KMS-11 (cell line): ENCODE results near the gene ASPM.

Experiments used
- H2AFZ ChIP-seq: fragments of 200-600 bp; sonication (generic); 2 replicates; pipeline ENCODE4 v1.6.1; 2016; ENCODE audit warnings: antibody characterized with exemption, mixed run types, low read depth
- H3K27ac ChIP-seq: fragments of 200-600 bp; sonication (generic); 2 replicates; pipeline ENCODE4 v1.6.1; 2016; ENCODE audit warnings: mild to moderate bottlenecking, mixed run types
- H3K27me3 ChIP-seq: fragments of 200-600 bp; sonication (generic); 2 replicates; pipeline ENCODE4 v1.6.1; 2017; ENCODE audit warnings: mild to moderate bottlenecking, low read depth, mixed run types, moderate library complexity; ENCODE audit not compliant: insufficient read depth
- H3K36me3 ChIP-seq: fragments of 200-600 bp; sonication (generic); 2 replicates; pipeline ENCODE4 v1.6.1; 2017; ENCODE audit warnings: mild to moderate bottlenecking, mixed run types; ENCODE audit not compliant: insufficient read depth
- H3K4me1 ChIP-seq: fragments of 200-600 bp; sonication (generic); 2 replicates; pipeline ENCODE4 v1.6.1; 2016; ENCODE audit warnings: mild to moderate bottlenecking, low read depth, mixed run types; ENCODE audit not compliant: poor library complexity, severe bottlenecking
- H3K4me2 ChIP-seq: fragments of 200-600 bp; sonication (generic); 2 replicates; pipeline ENCODE4 v1.7.0; 2016; ENCODE audit warnings: mild to moderate bottlenecking, mixed run types
- H3K4me3 ChIP-seq: fragments of 200-600 bp; sonication (generic); IDR thresholded peaks from 2 replicates; pipeline ENCODE4 v1.6.1; 2017; ENCODE audit warnings: low read depth, low read length, mixed read lengths; ENCODE audit not compliant: insufficient read depth
- H3K79me2 ChIP-seq: fragments of 200-600 bp; sonication (generic); 2 replicates; pipeline ENCODE4 v1.6.1; 2016; ENCODE audit warnings: low read depth, mixed run types; ENCODE audit not compliant: insufficient read depth
- H3K9ac ChIP-seq: fragments of 200-600 bp; sonication (generic); 2 replicates; pipeline ENCODE4 v1.6.1; 2016; ENCODE audit warnings: mild to moderate bottlenecking, mixed run types
- H4K20me1 ChIP-seq: fragments of 200-600 bp; sonication (generic); 2 replicates; pipeline ENCODE4 v1.6.1; 2016; ENCODE audit warnings: mild to moderate bottlenecking, mixed run types; ENCODE audit not compliant: insufficient read depth
- CTCF ChIP-seq: fragments of 200-600 bp; sonication (generic); conservative IDR thresholded peaks from 2 replicates; pipeline ENCODE4 v1.6.1; 2017; ENCODE audit warnings: low read depth, mild to moderate bottlenecking, antibody characterized with exemption, low read length, moderate library complexity, mixed read lengths

ASPM gene

GRCh38 chr1:197183195-197183748 lies 36.8 kb upstream of the ASPM start:
- H3K4me3 ChIP-seq: no peak overlapping the region
- H3K36me3 ChIP-seq: no peaks in the 10 kb centered on the region; the same call in 1 of the 2 replicates
- no peak overlapping the region for H3K9ac ChIP-seq
- H4K20me1 ChIP-seq: no peaks in the 10 kb centered on the region
- TF ChIP-seq CTCF: no peak
- H3K4me2 ChIP-seq: no peak overlapping the region
- no peaks in the 10 kb centered on the region for H3K27me3 ChIP-seq
- no peaks in the 10 kb centered on the region for H3K79me2 ChIP-seq
- H3K27ac ChIP-seq: no peak overlapping the region
- H2AFZ ChIP-seq: no peak overlapping the region
- peaks cover 11% of the 10 kb centered on the region for H3K4me1 ChIP-seq

GRCh38 chr1:197182716-197183115 lies 36.2 kb upstream of the ASPM start:
- Histone ChIP-seq H3K27ac (no peak overlapping the region), H3K79me2 (no peaks in the 10 kb centered on the region), H3K27me3 (no peaks in the 10 kb centered on the region), H3K36me3 (no peaks in the 10 kb centered on the region), H3K4me2 (no peak overlapping the region), H3K4me1 (peaks cover 11% of the 10 kb centered on the region), H4K20me1 (no peaks in the 10 kb centered on the region), H3K9ac (no peak overlapping the region), H3K4me3 (no peak overlapping the region), H2AFZ (no peak overlapping the region)
- TF ChIP-seq CTCF: no peak

GRCh38 chr1:197181982-197182381 lies 35.5 kb upstream of the ASPM start:
- no peak overlapping the region for H3K27ac ChIP-seq
- H2AFZ ChIP-seq: no peak overlapping the region
- H3K9ac ChIP-seq: no peak overlapping the region
- no peaks in the 10 kb centered on the region for H4K20me1 ChIP-seq
- peaks cover 11% of the 10 kb centered on the region for H3K4me1 ChIP-seq
- no peak for TF ChIP-seq CTCF
- no peak overlapping the region for H3K4me3 ChIP-seq
- no peak overlapping the region for H3K4me2 ChIP-seq
- no peaks in the 10 kb centered on the region for H3K36me3 ChIP-seq
- no peaks in the 10 kb centered on the region for H3K27me3 ChIP-seq
- no peaks in the 10 kb centered on the region for H3K79me2 ChIP-seq

GRCh38 chr1:197180252-197180878 lies 33.9 kb upstream of the ASPM start:
- peak; percentile 85 for TF ChIP-seq CTCF
- no peaks in the 10 kb centered on the region for H4K20me1 ChIP-seq
- H3K4me1 ChIP-seq: peaks cover 11% of the 10 kb centered on the region
- no peak overlapping the region for H3K9ac ChIP-seq
- no peaks in the 10 kb centered on the region for H3K27me3 ChIP-seq
- H3K27ac ChIP-seq: no peak overlapping the region
- H3K4me3 ChIP-seq: no peak overlapping the region
- no peak overlapping the region for H3K4me2 ChIP-seq
- no peaks in the 10 kb centered on the region for H3K79me2 ChIP-seq
- no peak overlapping the region for H2AFZ ChIP-seq
- no peaks in the 10 kb centered on the region for H3K36me3 ChIP-seq
